Measurements from ENCODE around the gene COL2A1. TPM values are rescaled to one million over a fixed set of nuclear protein-coding genes. Genes with fewer than 3 reads are reported as not detected.

Gene COL2A1
- total RNA-seq, 4 donors from 2014 or later = not detected

- H3K27me3 ChIP-seq = no peaks in the 10 kb centered on the region
- no peak overlapping the region for H3K27ac ChIP-seq
- H3K36me3 ChIP-seq = no peaks in the 10 kb centered on the region
- TF ChIP-seq EP300 (IDR thresholded peaks at IDR 0.05) = no peak
- no peak for TF ChIP-seq POLR2A (IDR thresholded peaks at IDR 0.05)
- TF ChIP-seq CTCF (IDR thresholded peaks at IDR 0.05) = no peak
- H3K4me3 ChIP-seq = no peak overlapping the region
- no peak for DNase-seq (ENCODE audit: low spot score in 2 of 2)
- WGBS = 88% methylated on average over 3 of the region's 3 CpGs
- H3K4me1 ChIP-seq = peaks cover 3% of the 10 kb centered on the region
- no peaks in the 10 kb centered on the region for H3K9me3 ChIP-seq
Measured at GRCh38 chr12:47955059-47955458, 49.2 kb downstream of the COL2A1 start.

- DNase-seq (ENCODE audit: low spot score in 2 of 2) = no peak
- Histone ChIP-seq H3K4me1 (peaks cover 8% of the 10 kb centered on the region), H3K27ac (no peak overlapping the region), H3K4me3 (no peak overlapping the region), H3K36me3 (no peaks in the 10 kb centered on the region), H3K9me3 (no peaks in the 10 kb centered on the region), H3K27me3 (no peaks in the 10 kb centered on the region)
- TF ChIP-seq EP300 (IDR thresholded peaks at IDR 0.05) (no peak), POLR2AphosphoS5 (IDR thresholded peaks at IDR 0.05) (no peak), CTCF (IDR thresholded peaks at IDR 0.05) (no peak), POLR2A (IDR thresholded peaks at IDR 0.05) (no peak)
- WGBS = 81% methylated on average over 4 of the region's 4 CpGs
Measured at GRCh38 chr12:47954467-47955045, 49.7 kb downstream of the COL2A1 start.

- DNase-seq (ENCODE audit: low spot score in 2 of 2) = no peak
- no peaks in the 10 kb centered on the region for H3K36me3 ChIP-seq
- TF ChIP-seq CTCF (IDR thresholded peaks at IDR 0.05) = no peak
- TF ChIP-seq POLR2A (IDR thresholded peaks at IDR 0.05) = no peak
- TF ChIP-seq EP300 (IDR thresholded peaks at IDR 0.05) = no peak
- TF ChIP-seq POLR2AphosphoS5 (IDR thresholded peaks at IDR 0.05) = no peak
- peaks cover 13% of the 10 kb centered on the region for H3K4me1 ChIP-seq
- WGBS = 57% methylated on average over 5 of the region's 8 CpGs
- no peaks in the 10 kb centered on the region for H3K27me3 ChIP-seq
- no peaks in the 10 kb centered on the region for H3K9me3 ChIP-seq
- H3K4me3 ChIP-seq = no peak overlapping the region
- no peak overlapping the region for H3K27ac ChIP-seq
Measured at GRCh38 chr12:47954058-47954457, 50.2 kb downstream of the COL2A1 start.

- Histone ChIP-seq H3K36me3 (no peaks in the 10 kb centered on the region), H3K4me1 (peaks cover 37% of the 10 kb centered on the region), H3K27ac (no peak overlapping the region), H3K4me3 (no peak overlapping the region), H3K27me3 (no peaks in the 10 kb centered on the region), H3K9me3 (no peaks in the 10 kb centered on the region)
- 63% methylated on average over 7 of the region's 8 CpGs for WGBS
- DNase-seq (ENCODE audit: low spot score in 2 of 2) = no peak
- no peak for TF ChIP-seq EP300 (IDR thresholded peaks at IDR 0.05)
- TF ChIP-seq POLR2A (IDR thresholded peaks at IDR 0.05) = no peak
- no peak for TF ChIP-seq POLR2AphosphoS5 (IDR thresholded peaks at IDR 0.05)
- no peak for TF ChIP-seq CTCF (IDR thresholded peaks at IDR 0.05)
Measured at GRCh38 chr12:47950856-47951468, 53.3 kb downstream of the COL2A1 start.

- H3K9me3 ChIP-seq = no peaks in the 10 kb centered on the region
- peak overlapping the region; percentile 28 for H3K27ac ChIP-seq
- 33% methylated on average over 32 of the region's 32 CpGs for WGBS
- peaks cover 43% of the 10 kb centered on the region for H3K4me1 ChIP-seq
- DNase-seq (ENCODE audit: low spot score in 2 of 2) = peak; percentile 85 to 92
- no peak overlapping the region for H3K4me3 ChIP-seq
- no peaks in the 10 kb centered on the region for H3K27me3 ChIP-seq
- H3K36me3 ChIP-seq = no peaks in the 10 kb centered on the region
- TF ChIP-seq EP300 (IDR thresholded peaks at IDR 0.05) (no peak), POLR2A (IDR thresholded peaks at IDR 0.05) (no peak), CTCF (IDR thresholded peaks at IDR 0.05) (peak; percentile 40 to 85), POLR2AphosphoS5 (IDR thresholded peaks at IDR 0.05) (no peak)
Measured at GRCh38 chr12:47949441-47950341, 54.6 kb downstream of the COL2A1 start.
